ENCODE measurements around the gene UNG.
"Not testable (repeated sequence)": the region's sequence is repeated elsewhere in the genome, so short reads cannot be mapped to it uniquely, and the experiment has no call there.

Gene UNG

DNA sequence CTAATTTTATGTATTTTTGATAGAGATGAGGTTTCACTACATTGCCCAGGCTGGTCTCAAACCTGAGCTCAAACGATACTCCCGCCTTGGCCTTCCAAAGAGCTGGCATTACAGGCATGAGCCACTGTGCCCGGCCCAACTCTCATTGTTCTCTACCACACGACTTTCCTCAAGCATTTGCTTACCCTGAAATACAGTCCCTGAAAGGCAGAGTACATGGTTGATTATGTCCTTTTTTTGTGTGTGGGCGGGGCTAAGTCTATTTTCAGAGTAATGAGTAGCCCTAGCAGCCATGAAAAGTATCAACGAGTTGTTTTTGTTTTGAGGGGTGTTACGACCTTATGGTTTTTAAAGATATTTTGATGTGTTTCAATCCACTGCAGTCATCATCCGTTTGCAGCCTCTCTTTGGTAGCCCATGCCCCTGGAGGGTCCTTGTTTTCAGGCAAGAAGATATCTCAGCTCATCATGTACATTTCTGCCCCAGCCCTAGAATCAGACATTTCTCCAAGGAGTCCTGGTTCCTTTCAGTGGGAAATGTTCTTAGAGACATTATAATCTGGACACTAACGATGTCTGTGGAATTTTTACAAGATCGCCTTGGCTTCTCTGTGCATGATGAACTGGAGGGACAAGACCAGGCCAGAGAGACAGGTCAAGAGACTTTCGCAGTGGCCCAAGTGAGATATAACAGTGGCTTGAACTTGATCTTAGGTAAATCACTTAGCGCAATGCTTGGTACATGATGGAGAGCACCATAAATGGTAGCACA is 27.7 kb downstream of the UNG start:
- FAIRE-seq, result no peak

- no peak for FAIRE-seq
Observed at GRCh38 chr12:109125791-109126190, 28.4 kb downstream of the UNG start.

DNA sequence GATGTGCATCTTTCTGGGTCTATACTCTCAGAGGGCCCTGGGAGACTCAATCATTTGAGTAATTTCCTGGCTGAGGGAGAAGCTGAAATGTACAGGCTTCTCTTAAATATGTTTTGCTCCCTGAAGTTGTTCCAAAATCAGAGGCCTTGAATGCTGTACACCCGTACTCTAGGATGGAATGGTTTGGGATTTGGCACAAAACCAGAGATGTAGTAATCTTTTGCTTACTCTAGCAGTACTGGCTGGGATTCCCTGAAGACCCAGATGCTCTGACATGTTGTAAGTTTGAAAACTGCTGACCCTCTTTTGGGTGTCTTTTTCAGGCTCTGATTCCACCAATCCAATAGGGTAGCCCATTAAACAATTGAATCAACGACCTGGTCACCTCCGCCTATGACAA is 29.4 kb downstream of the UNG start:
- no peak for FAIRE-seq

GRCh38 chr12:109127533-109128242 is 30.3 kb downstream of the UNG start:
- FAIRE-seq, result no peak

GRCh38 chr12:109130297-109131153 is 33.1 kb downstream of the UNG start:
- FAIRE-seq, result no peak

GRCh38 chr12:109131154-109132050 is 34.0 kb downstream of the UNG start:
- FAIRE-seq, result no peak

DNA sequence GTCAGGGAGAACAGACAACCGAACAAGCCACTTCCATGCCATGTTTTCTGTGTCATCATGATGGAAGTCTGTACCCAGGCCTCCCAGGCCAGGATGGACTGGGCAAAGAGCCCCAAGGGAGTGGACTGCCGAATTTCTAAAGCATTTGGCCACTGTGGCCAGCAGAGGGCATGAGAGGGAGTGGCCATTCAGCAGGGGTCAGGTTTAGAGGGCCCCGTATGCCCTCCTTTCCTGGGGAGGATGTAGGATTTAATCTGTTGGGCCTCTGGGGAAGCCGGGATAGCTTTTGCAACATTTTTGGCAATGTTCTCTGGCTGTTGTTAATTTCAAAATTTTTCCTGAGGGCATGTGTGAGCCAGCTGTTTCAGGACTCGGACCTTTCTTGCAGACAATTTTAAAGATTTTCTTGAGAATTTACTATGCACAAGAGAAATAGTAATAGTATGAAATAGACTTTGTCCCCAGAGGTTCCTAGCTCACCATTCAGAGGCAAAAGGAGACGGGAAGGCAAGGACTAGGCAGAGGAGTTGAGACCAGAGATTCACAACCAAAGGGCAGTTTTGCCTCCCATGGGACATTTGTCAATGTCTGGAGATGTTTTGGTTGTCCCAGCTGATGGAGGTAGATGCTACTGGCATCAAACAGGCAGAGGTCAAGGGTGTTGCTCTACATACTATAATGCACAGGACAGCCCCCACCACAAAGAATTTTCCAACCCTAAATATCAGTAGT is 37.0 kb downstream of the UNG start:
- FAIRE-seq, result no peak

DNA sequence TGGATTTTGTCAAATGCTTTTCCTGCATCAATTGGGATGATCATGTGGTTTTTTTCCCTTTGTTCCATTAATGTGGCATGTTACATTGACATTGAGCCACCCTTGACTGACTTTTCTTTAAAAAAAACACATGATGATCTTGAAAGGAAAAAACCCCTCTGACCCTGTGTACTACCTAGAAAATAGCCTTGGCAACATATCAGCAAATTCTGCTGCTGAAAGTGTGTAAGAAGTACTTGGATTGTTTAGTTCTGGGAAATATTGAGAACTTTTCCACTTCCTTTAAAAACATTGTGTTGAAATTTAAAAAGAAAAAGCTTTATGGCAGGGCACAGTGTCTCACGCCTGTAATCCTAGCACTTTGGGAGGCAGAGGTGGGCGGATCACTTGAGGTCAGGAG is 39.7 kb downstream of the UNG start:
- no peak for FAIRE-seq

DNA sequence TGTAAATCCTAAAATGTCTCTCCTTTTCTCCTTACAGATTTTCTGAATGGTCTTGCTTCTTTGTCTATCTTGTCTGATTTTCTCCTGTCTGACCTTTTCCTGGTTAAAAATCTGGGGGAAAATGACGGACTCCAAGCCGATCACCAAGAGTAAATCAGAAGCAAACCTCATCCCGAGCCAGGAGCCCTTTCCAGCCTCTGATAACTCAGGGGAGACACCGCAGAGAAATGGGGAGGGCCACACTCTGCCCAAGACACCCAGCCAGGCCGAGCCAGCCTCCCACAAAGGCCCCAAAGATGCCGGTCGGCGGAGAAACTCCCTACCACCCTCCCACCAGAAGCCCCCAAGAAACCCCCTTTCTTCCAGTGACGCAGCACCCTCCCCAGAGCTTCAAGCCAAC is 42.0 kb downstream of the UNG start:
- FAIRE-seq, result no peak

DNA sequence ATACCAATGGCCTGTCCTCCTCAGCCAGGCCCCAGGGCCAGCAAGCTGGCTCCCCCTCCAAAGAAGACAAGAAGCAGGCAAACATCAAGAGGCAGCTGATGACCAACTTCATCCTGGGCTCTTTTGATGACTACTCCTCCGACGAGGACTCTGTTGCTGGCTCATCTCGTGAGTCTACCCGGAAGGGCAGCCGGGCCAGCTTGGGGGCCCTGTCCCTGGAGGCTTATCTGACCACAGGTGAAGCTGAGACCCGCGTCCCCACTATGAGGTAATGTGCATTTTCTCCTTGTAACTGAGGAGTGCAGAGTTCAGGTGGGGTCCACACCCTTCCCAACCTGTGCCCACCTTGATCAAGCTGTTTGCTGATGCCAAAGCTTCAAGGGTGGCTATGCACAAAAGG is 42.4 kb downstream of the UNG start:
- no peak for FAIRE-seq

GRCh38 chr12:109140560-109140959 is 43.2 kb downstream of the UNG start:
- no peak for FAIRE-seq

DNA sequence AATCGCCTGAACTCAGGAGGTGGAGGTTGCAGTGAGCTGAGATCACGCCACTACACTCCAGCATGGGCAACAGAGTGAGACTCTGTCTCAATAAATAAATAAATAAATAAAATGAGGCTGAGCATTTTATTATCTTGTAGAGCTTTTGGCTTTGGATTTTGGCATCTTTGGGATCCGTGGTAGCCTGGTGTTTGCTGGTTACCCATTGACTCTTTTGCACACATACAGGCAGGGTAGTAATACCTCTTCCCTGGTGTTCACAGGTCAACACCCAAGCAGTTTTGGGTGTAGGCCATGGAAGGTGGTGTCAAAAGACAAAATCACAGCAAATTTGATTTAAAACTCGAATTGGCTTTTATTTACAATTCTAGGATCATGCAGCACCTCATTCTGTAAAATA is 46.8 kb downstream of the UNG start:
- no peak for FAIRE-seq

DNA sequence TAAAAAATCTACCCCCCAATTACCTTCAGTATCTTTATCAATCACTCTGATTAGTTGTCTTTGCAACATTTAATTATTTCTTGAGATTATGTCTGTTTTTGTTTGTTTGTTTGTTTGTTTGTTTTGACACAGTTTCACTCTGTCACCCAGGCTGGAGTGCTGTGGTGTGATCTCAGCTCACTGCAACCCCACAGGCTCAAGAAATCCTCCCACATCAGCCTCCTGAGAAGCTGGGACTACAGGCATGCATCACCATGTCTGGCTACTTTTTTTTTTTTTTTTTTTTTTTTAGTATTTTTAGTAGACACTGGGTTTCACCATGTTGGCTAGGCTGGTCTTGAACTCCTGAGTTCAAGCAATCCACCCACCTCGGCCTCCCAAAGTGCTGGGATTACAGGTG is 49.7 kb downstream of the UNG start:
- not testable (repeated sequence) for FAIRE-seq

- no peak for FAIRE-seq
Observed at GRCh38 chr12:109147954-109148353, 50.6 kb downstream of the UNG start.

GRCh38 chr12:109150124-109150640 is 52.8 kb downstream of the UNG start:
- no peak for FAIRE-seq

DNA sequence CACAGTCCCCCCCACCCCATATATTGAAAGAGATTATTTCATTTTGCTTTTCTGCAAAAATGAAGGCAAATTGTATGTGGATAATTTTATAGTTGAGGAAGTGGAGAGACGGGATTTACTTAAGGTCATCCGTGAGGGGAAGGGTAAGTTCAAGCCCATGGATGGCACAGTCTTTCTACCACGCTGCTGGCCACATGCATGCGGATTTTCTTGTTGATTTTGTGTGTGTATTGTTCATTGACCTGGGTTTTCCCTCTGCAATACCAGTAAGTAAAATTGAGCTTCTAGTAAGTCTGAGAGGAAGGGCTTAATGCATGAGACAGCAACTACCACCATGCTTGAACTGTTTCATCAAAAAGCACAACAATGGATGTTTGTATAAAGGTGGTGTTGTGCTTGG is 54.1 kb downstream of the UNG start:
- FAIRE-seq, result no peak

GRCh38 chr12:109153821-109154441 is 56.5 kb downstream of the UNG start:
- FAIRE-seq, result no peak

DNA sequence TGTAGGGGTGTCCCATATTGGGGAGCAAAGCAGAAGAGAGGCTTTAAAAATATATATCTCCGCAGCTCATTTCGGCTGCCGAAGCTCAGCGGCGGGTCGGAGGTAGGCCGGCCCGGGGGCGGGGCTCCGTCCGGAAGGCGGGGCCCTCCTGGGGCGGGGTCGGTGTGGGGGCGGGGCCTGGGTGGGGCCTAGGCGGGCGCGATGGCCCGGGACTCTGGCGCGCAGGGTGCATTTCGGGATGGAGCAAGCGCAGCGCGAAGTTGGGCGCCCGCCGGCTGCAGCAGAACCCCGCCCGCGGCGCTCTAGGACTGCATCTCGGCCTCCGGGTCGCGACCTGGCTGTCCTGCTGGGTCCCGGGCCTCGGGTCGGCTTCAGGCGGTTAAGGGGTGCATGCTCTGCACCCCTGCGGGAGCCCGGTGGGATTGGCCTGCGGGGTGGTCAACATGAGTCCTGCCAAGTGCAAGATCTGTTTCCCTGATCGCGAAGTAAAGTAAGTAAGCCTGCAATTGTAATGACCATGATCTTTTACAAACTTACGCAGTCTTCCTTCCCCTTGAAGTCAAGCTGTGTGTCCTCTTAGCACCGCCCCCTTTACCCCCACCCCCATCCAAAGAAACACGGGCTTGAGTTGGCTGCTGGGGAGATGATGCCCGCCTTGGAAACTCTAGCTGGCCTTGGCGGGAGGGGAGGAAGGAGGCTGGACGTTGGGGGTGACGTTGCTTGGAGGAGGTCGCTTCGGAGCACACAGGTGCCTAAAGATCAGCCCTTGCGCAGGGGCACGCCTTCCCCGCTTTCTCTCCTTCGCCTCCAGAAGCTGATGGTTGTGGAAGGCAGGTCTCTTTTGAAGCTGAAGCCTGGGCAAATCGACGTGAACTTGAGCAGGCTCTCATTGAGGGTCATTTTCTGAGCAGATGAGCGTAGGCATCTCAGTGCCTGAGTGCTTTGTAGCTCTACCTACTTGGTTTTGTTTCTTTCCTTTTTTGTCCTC is 57.3 kb downstream of the UNG start:
- FAIRE-seq, result peak; percentile 93

DNA sequence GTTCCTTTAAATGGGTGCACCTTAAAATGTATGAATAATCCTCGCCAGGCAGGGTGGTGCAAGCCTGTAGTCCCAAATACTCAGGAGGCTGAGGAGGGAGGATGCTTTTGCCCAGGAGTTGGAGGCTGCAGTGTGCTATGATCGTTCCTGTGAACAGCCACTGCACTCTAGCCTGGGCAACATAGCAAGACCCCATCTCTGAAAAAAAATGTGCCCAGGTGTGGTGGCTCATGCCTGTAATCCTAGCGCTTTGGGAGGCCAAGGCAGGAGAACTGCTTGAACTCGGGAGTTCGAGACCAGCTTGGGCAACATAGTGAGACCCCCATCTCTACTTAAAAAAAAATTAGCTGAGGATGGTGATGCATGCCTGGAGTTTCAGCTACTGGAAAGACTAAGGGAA is 58.6 kb downstream of the UNG start:
- no peak for FAIRE-seq

DNA sequence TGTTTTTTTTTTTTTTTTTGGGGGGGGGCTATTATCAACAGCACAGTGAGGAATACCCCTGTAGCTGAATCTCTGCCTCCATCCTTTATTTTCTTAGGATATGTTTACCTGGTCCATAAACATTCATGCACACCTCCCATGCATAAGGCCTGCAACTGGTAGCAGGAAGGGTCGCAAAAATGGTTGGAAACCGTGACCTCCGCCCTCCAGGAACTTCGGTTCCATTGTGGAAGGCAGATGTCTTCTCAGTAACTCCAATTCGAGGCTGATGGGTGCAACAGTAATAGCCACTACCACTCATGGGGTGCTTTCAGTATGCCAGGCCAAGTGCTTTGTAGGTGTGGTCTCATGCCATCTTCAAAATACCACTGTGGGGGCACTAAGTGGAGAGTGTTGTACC is 59.2 kb downstream of the UNG start:
- FAIRE-seq, result no peak
